B cell (primary cell): Measurements from ENCODE around the gene SCARB1. TPM values are rescaled to one million over a fixed set of nuclear protein-coding genes. Genes with fewer than 3 reads are reported as not detected.

Experiments used
- ATAC-seq: fragments of 200-7000 bp; cut with Tn5 transposase; one replicate; pipeline ENCODE4 v1.10.0; 2021; ENCODE audit warnings: low read depth, mild to moderate bottlenecking, moderate number of reproducible peaks, moderate library complexity
- CTCF ChIA-PET: fragments of 350-600 bp; sonication (Branson Sonifier 250); formaldehyde crosslinking; loops from one replicate; lab custom pipeline; 2021; ENCODE audit warnings: antibody characterized with exemption, inconsistent platforms; lab: Charles Lee
- POLR2A ChIA-PET: fragments of 350-600 bp; sonication (Branson Sonifier 250); formaldehyde crosslinking; loops from one replicate; lab custom pipeline; 2021; ENCODE audit warnings: antibody characterized with exemption; lab: Charles Lee
- DNase-seq: peaks from one replicate; pipeline ENCODE4 v3.0.0; 2013
- H2AFZ ChIP-seq: 2 replicates; pipeline ENCODE4 v1.6.1; 2012; ENCODE audit warnings: mild to moderate bottlenecking, low read depth, low read length; ENCODE audit not compliant: insufficient read depth, poor library complexity, severe bottlenecking
- H3K27ac ChIP-seq, 2 donors: 1 replicate in 1 of 2; 2 replicates in 1 of 2; pipeline ENCODE4 v1.5.1; 2012 to 2013; ENCODE audit warnings: low read length in 2 of 2, mild to moderate bottlenecking in 2 of 2, moderate library complexity in 1 of 2
- H3K27me3 ChIP-seq, 4 experiments: fragments of 200-600 bp in 1 of 4; sonication (generic) in 1 of 4; replicated peaks in 1 of 4; 1 replicate in 2 of 4; 2 replicates in 2 of 4; pipeline versions ENCODE4 v1.6.1 to v1.7.0; 2013 to 2016; ENCODE audit warnings: low read length in 3 of 4, mild to moderate bottlenecking in 2 of 4, mixed read lengths in 1 of 4, moderate library complexity in 1 of 4; ENCODE audit not compliant: insufficient read depth in 4 of 4, control insufficient read depth in 3 of 4; ENCODE audit errors: control extremely low read depth in 1 of 4
- H3K36me3 ChIP-seq, 2 experiments: replicated peaks in 1 of 2; 1 replicate in 1 of 2; 2 replicates in 1 of 2; pipeline versions ENCODE4 v1.6.1 to v1.7.1; 2013; ENCODE audit warnings: low read length in 1 of 2; ENCODE audit not compliant: insufficient read depth in 2 of 2, control insufficient read depth in 1 of 2; ENCODE audit errors: control extremely low read depth in 1 of 2, extremely low read depth in 1 of 2
- H3K4me1 ChIP-seq, 2 donors: fragments of 200-600 bp in 1 of 2; sonication (generic) in 1 of 2; 1 replicate in 1 of 2; 2 replicates in 1 of 2; pipeline versions ENCODE4 v1.5.1 to v1.6.1; 2013 to 2017; ENCODE audit warnings: low read length in 2 of 2; ENCODE audit not compliant: control insufficient read depth in 2 of 2, insufficient read depth in 2 of 2
- H3K4me2 ChIP-seq: replicated peaks from 2 replicates; pipeline ENCODE3; 2012; ENCODE audit warnings: mild to moderate bottlenecking, low read depth, low read length; ENCODE audit not compliant: poor library complexity, severe bottlenecking
- H3K4me3 ChIP-seq, 5 experiments: fragments of 200-600 bp in 1 of 5; sonication (generic) in 1 of 5; 1 replicate in 3 of 5; 2 replicates in 2 of 5; pipeline versions ENCODE4 v1.5.1 to v1.7.0; 2011 to 2016; ENCODE audit warnings: low read length in 4 of 5, mild to moderate bottlenecking in 4 of 5, low read depth in 2 of 5, control low read depth in 1 of 5, moderate library complexity in 1 of 5; ENCODE audit not compliant: insufficient read depth in 1 of 5; ENCODE audit errors: control extremely low read depth in 1 of 5, extremely low read depth in 1 of 5
- H3K79me2 ChIP-seq: fragments of 200-600 bp; sonication (generic); one replicate; pipeline ENCODE4 v1.6.0; 2016; ENCODE audit warnings: low read length; ENCODE audit not compliant: control insufficient read depth, insufficient read depth
- H3K9ac ChIP-seq: fragments of 200-600 bp; sonication (generic); 2 replicates; pipeline ENCODE4 v1.6.1; 2017; ENCODE audit warnings: mild to moderate bottlenecking, low read length, moderate library complexity
- H3K9me3 ChIP-seq, 3 donors: one replicate each; pipeline versions ENCODE4 v1.6.1 to v1.7.1; 2013; ENCODE audit warnings: low read length in 2 of 3; ENCODE audit not compliant: control insufficient read depth in 2 of 3, insufficient read depth in 1 of 3; ENCODE audit errors: control extremely low read depth in 1 of 3
- H4K20me1 ChIP-seq: 2 replicates; pipeline ENCODE4 v1.6.0; 2012; ENCODE audit warnings: mild to moderate bottlenecking, low read length; ENCODE audit not compliant: insufficient read depth, control insufficient read depth, poor library complexity, severe bottlenecking
- H3K27ac Mint-ChIP-seq: one replicate; pipeline ENCODE4 v1.8.0; 2021; ENCODE audit warnings: mixed read lengths
- H3K27me3 Mint-ChIP-seq: one replicate; pipeline ENCODE4 v1.8.0; 2021; ENCODE audit warnings: mixed read lengths
- H3K4me1 Mint-ChIP-seq: one replicate; pipeline ENCODE4 v1.8.0; 2021; ENCODE audit warnings: mixed read lengths
- H3K4me3 Mint-ChIP-seq: one replicate; pipeline ENCODE4 v1.8.0; 2021; ENCODE audit warnings: mixed read lengths
- H3K9me3 Mint-ChIP-seq: one replicate; pipeline ENCODE4 v1.8.0; 2022; ENCODE audit warnings: mixed read lengths; ENCODE audit not compliant: insufficient read depth
- CTCF ChIP-seq: fragments of 200-600 bp; IDR thresholded peaks from one replicate; pipeline ENCODE4 v1.8.0; 2022; ENCODE audit warnings: antibody characterized with exemption, mild to moderate bottlenecking
- EZH2 ChIP-seq: IDR thresholded peaks from 2 replicates; pipeline ENCODE4 v1.6.1; 2012; ENCODE audit warnings: borderline replicate concordance, low read depth, mild to moderate bottlenecking, moderate library complexity, low read length; ENCODE audit not compliant: insufficient read depth, poor library complexity, severe bottlenecking
- WGBS: methylation state at CpG from one replicate; pipeline ENCODE4 v1.1.5; 2013; ENCODE audit warnings: missing lambda C conversion rate; ENCODE audit not compliant: insufficient coverage; 5-methylcytosine and 5-hydroxymethylcytosine counted together
- intact Hi-C: fragments of 100-400 bp; cut with micrococcal nuclease; formaldehyde crosslinking; loops from one replicate; pipeline ENCODE4 v1.10.0; 2022
- polyA plus RNA-seq: library from polyadenylated mRNA; depleted of rRNA; stranded (reverse); fragments of >200 nt; gene quantifications from 2 replicates; pipeline ENCODE4 v1.2.3, GENCODE V29; 2012
- total RNA-seq, 2 donors: library from RNA; stranded (reverse); fragments of 120-200 nt in 1 of 2; gene quantifications; 1 replicate in 1 of 2; 2 replicates in 1 of 2; pipeline versions ENCODE4 v1.2.3 to v1.2.4, GENCODE V29; 2013 to 2022

Gene SCARB1
- total and polyA plus RNA-seq, 2 donors (not counting 1 experiment from before 2014, with no cell fraction given), result 26.8 to 30.7 TPM

- H4K20me1 ChIP-seq, result peaks cover 18% of the 10 kb centered on the region
- DNase-seq (peak; percentile 93), ATAC-seq (peak; percentile 93)
- intact Hi-C loops, result loop anchor here (1.0 to 5.0 kb wide), 3 partner anchors 14 to 134 kb away; no protein-coding TSS in a partner anchor
- peaks cover 12% of the 10 kb centered on the region for H3K79me2 ChIP-seq
- H3K4me1 Mint-ChIP-seq, result peaks cover 39% of the 10 kb centered on the region
- H3K36me3 ChIP-seq, result peaks cover 4 to 13% of the 10 kb centered on the region in 2 experiments
- no peaks in the 10 kb centered on the region for H3K9me3 Mint-ChIP-seq
- peak overlapping the region; percentile 5 for H3K4me2 ChIP-seq
- peak overlapping the region; percentile 54 for H3K27ac Mint-ChIP-seq
- H3K27me3 Mint-ChIP-seq, result no peaks in the 10 kb centered on the region
- no peak overlapping the region for H3K4me3 ChIP-seq
- H3K4me3 Mint-ChIP-seq, result no peak overlapping the region
- CTCF ChIA-PET, result interaction anchor here (0.6 to 13.4 kb wide), 38 partner anchors 9 to 870 kb away, joined by 3 to 384 read pairs (median 4); partner anchors contain the start of gene UBC
- POLR2A ChIA-PET, result interaction anchor here (0.8 to 2.5 kb wide), 6 partner anchors 8 to 88 kb away, joined by 3 to 29 read pairs (median 4); no protein-coding TSS in a partner anchor
- no CpG with 5 or more reads among the region's 2 CpGs for WGBS
- H3K27ac ChIP-seq, result no peak overlapping the region
- no peak overlapping the region for H2AFZ ChIP-seq
- no peaks in the 10 kb centered on the region for H3K27me3 ChIP-seq
- no peaks in the 10 kb centered on the region for H3K9me3 ChIP-seq
- H3K9ac ChIP-seq, result no peak overlapping the region
- H3K4me1 ChIP-seq, result peaks cover 22 to 33% of the 10 kb centered on the region in 2 donors
- TF ChIP-seq EZH2 (no peak), CTCF (peak; percentile 100)
These were observed 43.1 kb upstream of the SCARB1 start for GRCh38 chr12:124906606-124907261.
